Fibroblast of skin of right biceps (primary cell): Measurements from ENCODE around the gene PLD1.
A peak's percentile ranks its signal among the peaks of the same experiment; 100 is the strongest.
"Not testable (repeated sequence)": the region's sequence is repeated elsewhere in the genome, so short reads cannot be mapped to it uniquely, and the experiment has no call there.

Experiments used
- DNase-seq: peaks from one replicate; pipeline ENCODE4 v3.0.0-alpha.2; 2013

Gene PLD1

GRCh38 chr3:171815973-171816595 is 5.8 kb upstream of the PLD1 start:
- DNase-seq = peak; percentile 31

- not testable (repeated sequence) for DNase-seq
These were observed 4.4 kb upstream of the PLD1 start for GRCh38 chr3:171814662-171815061.

- DNase-seq = peak; percentile 82
These were observed 3.7 kb upstream of the PLD1 start for GRCh38 chr3:171813897-171814460.

- no peak for DNase-seq
These were observed 3.1 kb upstream of the PLD1 start for GRCh38 chr3:171813278-171813896.

GRCh38 chr3:171812811-171813210 is 2.5 kb upstream of the PLD1 start:
- peak; percentile 28 for DNase-seq

GRCh38 chr3:171811913-171812335 is 1.6 kb upstream of the PLD1 start:
- peak; percentile 79 for DNase-seq

- DNase-seq = peak; percentile 100
These were observed 1.1 kb upstream of the PLD1 start for GRCh38 chr3:171811295-171811912.

- no peak for DNase-seq
These were observed 479 bp upstream of the PLD1 start for GRCh38 chr3:171810629-171811294.

- peak; percentile 61 for DNase-seq
These were observed 747 bp downstream of the PLD1 start for GRCh38 chr3:171809611-171809860.

- no peak for DNase-seq
These were observed 2.5 kb downstream of the PLD1 start for GRCh38 chr3:171807806-171808205.

- no peak for DNase-seq
These were observed 3.1 kb downstream of the PLD1 start for GRCh38 chr3:171807129-171807675.

GRCh38 chr3:171806200-171807128 is 3.8 kb downstream of the PLD1 start:
- peak; percentile 63 for DNase-seq

GRCh38 chr3:171805687-171806086 is 4.6 kb downstream of the PLD1 start:
- no peak for DNase-seq

GRCh38 chr3:171804618-171805389 is 5.5 kb downstream of the PLD1 start:
- peak; percentile 60 for DNase-seq

- no peak for DNase-seq
These were observed 7.2 kb downstream of the PLD1 start for GRCh38 chr3:171803044-171803443.

- no peak for DNase-seq
These were observed 7.7 kb downstream of the PLD1 start for GRCh38 chr3:171802590-171802956.

GRCh38 chr3:171801738-171802589 is 8.3 kb downstream of the PLD1 start:
- DNase-seq = peak; percentile 89

- peak; percentile 19 for DNase-seq
These were observed 10.8 kb downstream of the PLD1 start for GRCh38 chr3:171799501-171799900.

- no peak for DNase-seq
These were observed 12.4 kb downstream of the PLD1 start for GRCh38 chr3:171797873-171798272.

- no peak for DNase-seq
These were observed 13.0 kb downstream of the PLD1 start for GRCh38 chr3:171797265-171797679.
